Measurements from ENCODE around the gene SASH1. TPM values are rescaled to one million over a fixed set of nuclear protein-coding genes. Genes with fewer than 3 reads are reported as not detected.

The SASH1 gene
- total RNA-seq, 1 experiment from 2014 or later: 11.5 TPM

- peak; percentile 59 for DNase-seq (ENCODE audit: low read depth)
Measured at GRCh38 chr6:148457137-148457842, 114.7 kb downstream of the SASH1 start.

- DNase-seq (ENCODE audit: low read depth): no peak
Measured at GRCh38 chr6:148457843-148458159, 115.2 kb downstream of the SASH1 start.

- no peak for DNase-seq (ENCODE audit: low read depth)
Measured at GRCh38 chr6:148459238-148459637, 116.6 kb downstream of the SASH1 start.

- DNase-seq (ENCODE audit: low read depth): no peak
Measured at GRCh38 chr6:148460876-148461646, 118.4 kb downstream of the SASH1 start.

- no peak for DNase-seq (ENCODE audit: low read depth)
Measured at GRCh38 chr6:148461986-148462577, 119.4 kb downstream of the SASH1 start.

- DNase-seq (ENCODE audit: low read depth): no peak
Measured at GRCh38 chr6:148463671-148464070, 121.0 kb downstream of the SASH1 start.

GRCh38 chr6:148464319-148465010, 121.8 kb downstream of the SASH1 start:
- peak; percentile 75 for DNase-seq (ENCODE audit: low read depth)

GRCh38 chr6:148465011-148465335, 122.3 kb downstream of the SASH1 start:
- no peak for DNase-seq (ENCODE audit: low read depth)

- no peak for DNase-seq (ENCODE audit: low read depth)
Measured at GRCh38 chr6:148465670-148466069, 123.0 kb downstream of the SASH1 start.

- DNase-seq (ENCODE audit: low read depth): no peak
Measured at GRCh38 chr6:148466158-148466557, 123.5 kb downstream of the SASH1 start.

GRCh38 chr6:148467926-148468325, 125.3 kb downstream of the SASH1 start:
- no peak for DNase-seq (ENCODE audit: low read depth)

- DNase-seq (ENCODE audit: low read depth): no peak
Measured at GRCh38 chr6:148470156-148470555, 127.5 kb downstream of the SASH1 start.

- no peak for DNase-seq (ENCODE audit: low read depth)
Measured at GRCh38 chr6:148470606-148471465, 128.2 kb downstream of the SASH1 start.

- no peak for DNase-seq (ENCODE audit: low read depth)
Measured at GRCh38 chr6:148471624-148472159, 129.1 kb downstream of the SASH1 start.

GRCh38 chr6:148472171-148473105, 129.8 kb downstream of the SASH1 start:
- no peak for DNase-seq (ENCODE audit: low read depth)

GRCh38 chr6:148479497-148479896, 136.9 kb downstream of the SASH1 start:
- DNase-seq (ENCODE audit: low read depth): no peak

- DNase-seq (ENCODE audit: low read depth): no peak
Measured at GRCh38 chr6:148487461-148487860, 144.8 kb downstream of the SASH1 start.

GRCh38 chr6:148491638-148492251, 149.1 kb downstream of the SASH1 start:
- peak; percentile 25 for DNase-seq (ENCODE audit: low read depth)

GRCh38 chr6:148492654-148493290, 150.1 kb downstream of the SASH1 start:
- no peak for DNase-seq (ENCODE audit: low read depth)
